Measurements from ENCODE around the gene CDH7.

Gene CDH7

DNA sequence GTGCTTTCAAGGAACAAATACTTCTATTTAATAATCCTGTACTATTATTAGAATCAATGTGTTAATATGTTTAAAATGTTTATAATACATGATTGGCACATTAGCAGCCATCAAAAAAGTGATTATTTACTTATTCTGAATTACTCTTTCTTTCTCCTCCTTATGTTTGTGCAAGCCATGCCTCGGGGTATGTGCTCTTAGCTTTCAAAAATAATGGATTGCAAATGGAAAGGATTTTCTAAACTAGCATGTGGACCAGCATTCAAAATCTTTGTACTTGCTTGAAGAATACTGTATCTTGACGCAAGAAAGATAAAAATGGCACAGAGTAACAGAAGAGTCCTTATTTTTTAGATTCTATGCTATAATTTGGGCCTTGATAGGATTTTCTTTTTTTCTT lies 156.5 kb downstream of the CDH7 start:
- H4K20me1 ChIP-seq (ENCODE audit: insufficient read depth, low read length), result no peaks in the 10 kb centered on the region
- H3K4me2 ChIP-seq (ENCODE audit: low read length), result no peak overlapping the region
- H3K36me3 ChIP-seq (replicated peaks; ENCODE audit: low read depth, low read length), result no peaks in the 10 kb centered on the region
- H3K79me2 ChIP-seq (ENCODE audit: low read length), result no peaks in the 10 kb centered on the region
- no peaks in the 10 kb centered on the region for H3K27me3 ChIP-seq (ENCODE audit: low read depth, low read length)
- no peak overlapping the region for H2AFZ ChIP-seq (ENCODE audit: low read depth, low read length)
- H3K9me3 ChIP-seq (ENCODE audit: insufficient read depth, low read length), result no peaks in the 10 kb centered on the region
- H3K27ac ChIP-seq (ENCODE audit: low read length), result no peak overlapping the region
- H3K4me3 ChIP-seq (ENCODE audit: low read length), result no peak overlapping the region
- no peak overlapping the region for H3K9ac ChIP-seq (ENCODE audit: low read length)
- H3K4me1 ChIP-seq (ENCODE audit: low read length), result peaks cover 2% of the 10 kb centered on the region; the same call in 1 of the 2 replicates
- TF ChIP-seq EZH2phosphoT487 (IDR thresholded peaks at IDR 0.05; ENCODE audit: low read depth), result no peak
- no peak for TF ChIP-seq CTCF (IDR thresholded peaks at IDR 0.05; ENCODE audit: low read depth, low read length)

DNA sequence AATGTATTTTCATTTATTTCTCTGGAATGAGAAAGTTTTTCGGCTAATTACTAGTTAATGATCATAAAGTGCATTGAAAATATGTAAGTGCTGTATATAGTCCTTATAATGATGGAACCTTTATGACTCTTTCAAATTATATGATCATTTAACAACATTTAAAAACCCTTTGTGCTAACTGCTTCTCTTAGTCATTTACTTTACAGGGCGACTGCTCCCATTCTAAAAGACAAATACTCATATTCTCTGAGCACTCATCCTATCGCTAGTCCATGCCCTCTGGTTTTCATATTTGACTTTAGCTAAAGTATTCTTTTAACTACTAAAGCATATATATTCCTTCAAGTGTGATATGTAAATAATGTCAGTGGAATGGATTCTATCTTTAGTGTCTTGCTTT lies 168.2 kb downstream of the CDH7 start:
- Histone ChIP-seq H3K9ac (ENCODE audit: low read length) (no peak overlapping the region), H3K4me3 (ENCODE audit: low read length) (no peak overlapping the region), H3K4me1 (ENCODE audit: low read length) (no peaks in the 10 kb centered on the region), H3K27ac (ENCODE audit: low read length) (no peak overlapping the region), H4K20me1 (ENCODE audit: insufficient read depth, low read length) (no peaks in the 10 kb centered on the region), H3K4me2 (ENCODE audit: low read length) (no peak overlapping the region), H3K9me3 (ENCODE audit: insufficient read depth, low read length) (no peaks in the 10 kb centered on the region), H3K27me3 (ENCODE audit: low read depth, low read length) (no peaks in the 10 kb centered on the region), H3K36me3 (replicated peaks; ENCODE audit: low read depth, low read length) (no peaks in the 10 kb centered on the region), H2AFZ (ENCODE audit: low read depth, low read length) (no peak overlapping the region), H3K79me2 (ENCODE audit: low read length) (no peaks in the 10 kb centered on the region)
- TF ChIP-seq CTCF (IDR thresholded peaks at IDR 0.05; ENCODE audit: low read depth, low read length), result no peak

DNA sequence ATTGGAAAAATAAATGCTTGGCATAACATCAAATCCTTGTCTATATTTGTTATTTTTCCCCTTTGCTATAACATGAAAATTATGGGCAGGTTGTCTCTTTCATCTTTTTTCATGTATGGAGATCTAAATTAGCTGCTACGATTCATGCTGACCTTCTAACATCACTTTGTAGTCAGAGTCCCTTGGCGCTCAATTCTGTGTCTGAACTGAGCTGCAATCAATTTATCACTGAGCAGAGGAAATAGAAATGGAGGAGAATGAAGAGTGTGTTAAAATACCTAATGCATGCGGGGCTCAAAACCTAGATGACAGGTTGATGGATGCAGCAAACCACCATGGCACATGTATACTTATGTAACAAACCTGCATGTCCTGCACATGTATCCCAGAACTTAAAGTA lies 168.9 kb downstream of the CDH7 start:
- no peaks in the 10 kb centered on the region for H3K9me3 ChIP-seq (ENCODE audit: insufficient read depth, low read length)
- no peaks in the 10 kb centered on the region for H3K4me1 ChIP-seq (ENCODE audit: low read length)
- H4K20me1 ChIP-seq (ENCODE audit: insufficient read depth, low read length), result no peaks in the 10 kb centered on the region
- no peak overlapping the region for H3K9ac ChIP-seq (ENCODE audit: low read length)
- TF ChIP-seq CTCF (IDR thresholded peaks at IDR 0.05; ENCODE audit: low read depth, low read length), result no peak
- no peak for TF ChIP-seq EZH2phosphoT487 (IDR thresholded peaks at IDR 0.05; ENCODE audit: low read depth)
- no peak overlapping the region for H3K4me2 ChIP-seq (ENCODE audit: low read length)
- H3K27ac ChIP-seq (ENCODE audit: low read length), result no peak overlapping the region
- H3K79me2 ChIP-seq (ENCODE audit: low read length), result no peaks in the 10 kb centered on the region
- no peaks in the 10 kb centered on the region for H3K27me3 ChIP-seq (ENCODE audit: low read depth, low read length)
- H2AFZ ChIP-seq (ENCODE audit: low read depth, low read length), result no peak overlapping the region
- no peak overlapping the region for H3K4me3 ChIP-seq (ENCODE audit: low read length)
- H3K36me3 ChIP-seq (replicated peaks; ENCODE audit: low read depth, low read length), result no peaks in the 10 kb centered on the region

DNA sequence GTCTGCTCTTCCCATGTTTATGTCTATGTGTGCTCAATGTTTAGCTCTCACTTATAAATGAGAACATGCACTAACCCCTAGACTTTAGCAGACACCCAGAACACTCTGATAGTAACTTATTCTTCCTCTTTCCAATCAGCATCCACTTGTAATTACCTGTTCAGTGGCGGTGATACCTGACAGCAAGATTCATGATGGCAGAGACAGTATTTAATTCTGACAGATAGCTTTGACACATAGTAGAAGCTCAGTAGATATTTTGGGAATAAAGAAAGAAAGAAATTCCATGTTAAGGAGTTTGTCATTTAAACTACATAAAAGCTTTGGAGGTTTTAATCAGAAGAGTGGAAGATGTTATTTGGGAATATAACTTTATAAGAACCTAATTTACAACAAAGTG lies 171.3 kb downstream of the CDH7 start:
- Histone ChIP-seq H3K4me3 (ENCODE audit: low read length) (no peak overlapping the region), H3K79me2 (ENCODE audit: low read length) (no peaks in the 10 kb centered on the region), H3K9ac (ENCODE audit: low read length) (no peak overlapping the region), H3K4me2 (ENCODE audit: low read length) (no peak overlapping the region), H3K4me1 (ENCODE audit: low read length) (no peaks in the 10 kb centered on the region), H3K36me3 (replicated peaks; ENCODE audit: low read depth, low read length) (no peaks in the 10 kb centered on the region), H3K9me3 (ENCODE audit: insufficient read depth, low read length) (no peaks in the 10 kb centered on the region), H3K27me3 (ENCODE audit: low read depth, low read length) (no peaks in the 10 kb centered on the region), H4K20me1 (ENCODE audit: insufficient read depth, low read length) (no peaks in the 10 kb centered on the region), H3K27ac (ENCODE audit: low read length) (no peak overlapping the region), H2AFZ (ENCODE audit: low read depth, low read length) (no peak overlapping the region)
- TF ChIP-seq CTCF (IDR thresholded peaks at IDR 0.05; ENCODE audit: low read depth, low read length), result no peak
- no peak for TF ChIP-seq EZH2phosphoT487 (IDR thresholded peaks at IDR 0.05; ENCODE audit: low read depth)
